GM21576 (cell line): ENCODE measurements around the gene SPOCD1.

Experiments used
- ATAC-seq: cut with Tn5 transposase; IDR thresholded peaks from one replicate; pipeline ENCODE4 v1.9.1; 2021; ENCODE audit warnings: mild to moderate bottlenecking, moderate library complexity; ENCODE audit not compliant: unreplicated experiment

The SPOCD1 gene

GRCh38 chr1:31742462-31743212 lies 73.2 kb downstream of the SPOCD1 start:
- ATAC-seq: no peak
